Activated T-helper 1 cell treated with anti-CD3 and anti-CD28 coated beads, Interleukin-2, amount 50 U/mL, for 16 hours (primary cell): ENCODE data around the gene ACAD11.

Source experiments
- DNase-seq, 2 donors: peaks; one replicate each; pipeline ENCODE4 v3.0.0-alpha.2; 2020; ENCODE audit warnings: low read depth in 1 of 2, low spot score in 1 of 2

ACAD11 gene, protein sequence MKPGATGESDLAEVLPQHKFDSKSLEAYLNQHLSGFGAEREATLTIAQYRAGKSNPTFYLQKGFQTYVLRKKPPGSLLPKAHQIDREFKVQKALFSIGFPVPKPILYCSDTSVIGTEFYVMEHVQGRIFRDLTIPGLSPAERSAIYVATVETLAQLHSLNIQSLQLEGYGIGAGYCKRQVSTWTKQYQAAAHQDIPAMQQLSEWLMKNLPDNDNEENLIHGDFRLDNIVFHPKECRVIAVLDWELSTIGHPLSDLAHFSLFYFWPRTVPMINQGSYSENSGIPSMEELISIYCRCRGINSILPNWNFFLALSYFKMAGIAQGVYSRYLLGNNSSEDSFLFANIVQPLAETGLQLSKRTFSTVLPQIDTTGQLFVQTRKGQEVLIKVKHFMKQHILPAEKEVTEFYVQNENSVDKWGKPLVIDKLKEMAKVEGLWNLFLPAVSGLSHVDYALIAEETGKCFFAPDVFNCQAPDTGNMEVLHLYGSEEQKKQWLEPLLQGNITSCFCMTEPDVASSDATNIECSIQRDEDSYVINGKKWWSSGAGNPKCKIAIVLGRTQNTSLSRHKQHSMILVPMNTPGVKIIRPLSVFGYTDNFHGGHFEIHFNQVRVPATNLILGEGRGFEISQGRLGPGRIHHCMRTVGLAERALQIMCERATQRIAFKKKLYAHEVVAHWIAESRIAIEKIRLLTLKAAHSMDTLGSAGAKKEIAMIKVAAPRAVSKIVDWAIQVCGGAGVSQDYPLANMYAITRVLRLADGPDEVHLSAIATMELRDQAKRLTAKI

DNA sequence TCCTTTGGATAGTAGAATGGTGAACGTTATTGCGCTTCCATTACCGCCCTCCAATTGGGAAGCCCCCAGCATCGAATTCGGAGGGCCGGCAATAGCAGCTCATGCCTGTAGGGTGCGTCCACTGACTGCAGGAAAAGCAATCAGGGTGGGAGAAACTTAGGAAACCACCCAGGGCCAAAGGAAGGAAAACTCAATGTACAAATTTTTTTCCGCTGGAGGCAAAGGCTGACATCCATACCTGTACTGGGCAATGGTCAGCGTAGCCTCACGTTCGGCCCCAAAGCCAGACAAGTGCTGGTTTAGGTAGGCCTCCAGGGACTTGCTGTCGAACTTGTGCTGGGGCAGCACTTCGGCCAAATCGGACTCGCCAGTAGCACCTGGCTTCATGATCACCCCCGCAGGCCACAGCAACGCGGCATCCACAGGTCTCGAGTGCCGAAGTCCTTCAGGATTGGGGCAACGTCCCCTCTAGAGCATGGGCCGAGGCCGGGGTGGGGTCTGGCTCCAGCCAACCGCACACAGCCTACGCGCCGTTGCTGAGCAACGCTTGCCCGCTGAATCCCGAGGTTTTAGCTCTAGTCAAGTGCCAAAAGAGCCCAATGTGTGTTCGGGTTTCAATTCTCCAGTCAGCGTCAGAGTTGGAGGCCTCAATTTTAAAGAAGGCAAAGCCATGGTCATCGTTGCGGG, at the start of gene ACAD11:
Gene ACAD11, minus strand, starts transcription at position 445 of the 687 bp plus-strand sequence. Its CDS starts 58 bp downstream, at position 387.
- peak in 1 of 2 donors; percentile 5 for DNase-seq

DNA sequence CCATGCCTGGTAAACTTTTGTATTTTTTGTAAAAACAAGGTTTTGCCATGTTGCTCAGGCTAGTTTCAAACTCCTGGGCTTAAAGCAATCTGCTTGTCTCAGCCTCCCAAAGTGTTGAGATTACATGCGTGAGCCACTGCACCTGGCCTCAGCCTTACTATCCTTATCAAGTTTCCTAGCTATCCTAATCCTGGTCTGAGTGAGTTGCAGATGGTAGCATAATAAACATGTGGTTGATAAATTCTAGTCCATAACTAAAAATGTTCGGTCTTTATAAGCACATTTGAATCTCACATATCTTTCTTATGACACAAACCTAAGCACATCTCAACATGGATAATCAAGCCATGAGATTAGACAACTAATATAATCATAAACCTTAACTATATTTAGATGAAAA, 44.1 kb upstream of the ACAD11 start:
- DNase-seq: no peak

DNA sequence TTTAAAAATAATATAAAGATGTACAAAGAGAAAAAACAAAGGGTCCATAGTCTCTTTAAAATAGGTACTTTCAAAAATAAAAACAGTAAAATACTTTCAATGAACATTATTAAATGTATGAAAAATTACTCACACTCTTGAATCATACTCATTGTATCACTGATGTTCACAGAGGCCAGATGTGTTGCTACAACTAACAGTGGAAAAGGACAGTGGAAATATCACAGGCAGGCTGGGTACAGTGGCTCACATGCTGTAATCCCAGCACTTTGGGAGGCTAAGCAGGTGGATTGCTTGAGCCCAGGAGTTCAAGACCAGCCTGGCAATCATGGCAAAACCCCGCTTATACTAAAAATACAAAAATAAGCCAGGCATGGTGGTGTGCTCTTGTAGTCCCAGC, 35.8 kb upstream of the ACAD11 start:
- no peak for DNase-seq

DNA sequence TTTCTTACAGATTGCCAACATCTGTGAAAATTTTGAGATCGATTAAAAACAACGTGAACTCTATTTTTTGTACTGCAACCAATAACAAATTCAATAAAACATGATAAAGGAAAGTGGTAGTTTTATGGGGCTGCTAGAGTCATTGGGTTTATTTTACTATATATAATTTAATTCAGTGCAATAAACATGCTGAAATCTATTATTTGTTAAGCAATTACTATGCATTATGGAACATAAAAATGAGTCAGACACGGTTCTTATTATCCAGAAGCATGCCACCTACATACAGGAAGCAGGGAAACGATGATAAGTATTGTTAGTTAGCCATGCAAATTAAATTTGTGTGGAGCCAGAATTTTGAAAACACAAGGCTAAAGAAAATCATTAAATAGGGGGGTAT, 35.4 kb upstream of the ACAD11 start:
- no peak for DNase-seq

DNA sequence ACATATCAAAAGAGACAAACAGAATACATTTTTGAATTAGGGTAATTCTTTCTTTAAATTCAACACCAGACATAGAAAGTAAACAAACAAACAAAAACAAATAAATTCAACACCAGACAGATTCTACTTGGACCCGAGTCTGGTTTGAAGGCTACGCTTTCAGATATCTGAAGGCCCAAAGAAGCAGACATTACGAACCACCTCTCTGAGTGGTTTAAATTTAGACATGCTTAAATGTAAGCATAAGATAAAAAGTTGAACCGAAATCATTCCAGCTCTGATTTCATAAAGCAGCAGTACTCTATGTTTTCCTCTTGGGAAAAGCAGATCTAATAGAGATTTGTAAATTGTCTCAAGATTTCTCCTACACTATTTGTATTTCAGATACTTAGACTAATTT, 30.4 kb upstream of the ACAD11 start:
- no peak for DNase-seq

DNA sequence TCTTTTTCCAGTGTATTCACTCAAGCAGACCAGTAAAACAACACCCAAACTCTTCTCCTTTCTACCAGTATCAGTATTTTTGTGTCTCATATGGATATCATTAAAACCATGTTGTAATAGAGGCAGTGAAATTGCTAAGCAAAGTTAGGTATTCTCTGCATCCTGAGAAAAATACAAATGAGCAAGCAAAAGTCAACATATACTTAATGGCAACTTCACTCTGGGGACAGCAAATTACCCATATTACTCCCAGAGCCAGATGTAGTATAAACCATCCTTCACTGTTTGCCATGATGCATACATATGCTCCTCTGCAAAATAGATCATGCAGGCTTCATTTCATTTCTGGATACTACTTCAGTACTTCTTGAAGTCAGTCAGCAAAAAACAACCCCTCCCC, 22.6 kb upstream of the ACAD11 start:
- no peak for DNase-seq

DNA sequence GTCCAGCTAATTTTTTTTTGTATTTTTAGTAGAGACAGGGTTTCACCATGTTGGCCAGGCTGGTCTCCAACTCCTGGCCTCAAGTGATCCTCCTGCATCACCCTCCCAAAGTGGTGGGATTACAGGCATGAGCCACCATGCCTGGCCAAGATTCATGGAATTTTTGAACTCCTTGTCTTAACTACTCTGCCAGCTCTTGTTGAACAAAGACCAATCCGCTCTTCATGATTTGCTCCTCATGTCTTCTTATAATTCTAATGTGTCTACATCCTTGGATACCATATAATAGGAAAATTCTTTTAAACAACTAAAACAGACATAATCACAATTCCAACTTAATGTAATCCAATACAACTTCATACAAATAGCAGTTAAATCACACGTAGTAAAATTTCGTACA, 21.8 kb upstream of the ACAD11 start:
- no peak for DNase-seq

DNA sequence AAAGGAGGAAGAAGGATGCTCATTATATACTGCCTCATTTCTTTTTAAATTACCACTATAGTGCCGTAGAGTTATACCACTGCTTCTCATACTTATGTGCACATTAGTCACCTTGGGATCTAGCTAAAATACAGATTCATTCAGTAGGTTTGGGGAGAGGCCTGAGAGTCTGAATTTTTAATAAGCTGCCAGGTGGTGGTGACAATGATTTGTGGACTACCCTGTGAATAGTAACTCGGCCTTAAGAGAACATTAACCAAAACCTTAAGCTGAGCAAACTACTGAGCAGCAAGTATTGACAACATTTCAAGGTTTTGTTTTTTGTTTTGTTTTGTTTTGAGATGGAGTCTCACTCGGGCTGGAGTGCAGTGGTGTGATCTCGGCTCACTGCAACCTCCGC, 20.3 kb upstream of the ACAD11 start:
- DNase-seq: no peak

DNA sequence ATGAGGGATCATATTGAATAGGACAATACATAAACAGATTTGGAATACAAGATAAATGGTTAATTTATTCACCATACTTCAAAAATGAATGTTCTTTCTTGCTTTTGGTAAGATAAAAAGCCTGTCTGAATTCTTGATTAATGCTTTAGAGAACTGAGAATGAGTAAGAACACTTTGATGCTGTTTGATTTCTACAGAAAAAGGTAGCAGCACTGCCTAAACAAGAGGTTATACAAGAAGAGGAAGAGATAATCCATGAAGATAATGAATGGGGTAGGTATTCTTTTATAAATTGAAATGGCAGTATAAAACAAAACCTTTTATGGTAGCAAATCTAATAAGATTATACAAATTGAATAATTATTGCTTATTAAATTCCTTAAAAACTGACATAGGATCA, 15.8 kb upstream of the ACAD11 start:
- no peak for DNase-seq

DNA sequence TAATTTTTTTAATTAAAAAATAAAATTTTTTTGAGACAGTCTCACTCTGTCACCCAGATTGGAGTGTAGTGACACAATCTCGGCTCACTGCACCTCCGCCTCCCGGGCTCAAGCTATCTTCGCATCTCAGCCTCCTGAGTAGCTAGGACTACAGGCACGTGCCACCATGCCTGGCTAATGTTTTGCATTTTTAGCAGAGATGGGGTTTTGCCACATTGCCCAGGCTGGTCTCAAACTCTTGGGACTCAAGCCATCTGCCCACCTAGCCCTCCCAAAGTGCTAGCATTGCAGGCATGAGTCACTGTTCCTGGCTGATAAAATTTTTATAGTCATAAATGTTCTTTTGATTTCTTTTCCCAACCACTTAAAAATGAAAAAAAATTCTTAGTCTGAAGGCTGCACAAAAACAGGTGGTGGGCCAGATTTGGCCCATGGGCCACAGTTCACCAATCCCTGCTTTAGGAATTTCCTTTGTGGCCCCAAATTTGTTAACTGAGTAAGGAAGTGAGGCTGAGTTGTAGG, 9.7 kb upstream of the ACAD11 start:
- DNase-seq: no peak

DNA sequence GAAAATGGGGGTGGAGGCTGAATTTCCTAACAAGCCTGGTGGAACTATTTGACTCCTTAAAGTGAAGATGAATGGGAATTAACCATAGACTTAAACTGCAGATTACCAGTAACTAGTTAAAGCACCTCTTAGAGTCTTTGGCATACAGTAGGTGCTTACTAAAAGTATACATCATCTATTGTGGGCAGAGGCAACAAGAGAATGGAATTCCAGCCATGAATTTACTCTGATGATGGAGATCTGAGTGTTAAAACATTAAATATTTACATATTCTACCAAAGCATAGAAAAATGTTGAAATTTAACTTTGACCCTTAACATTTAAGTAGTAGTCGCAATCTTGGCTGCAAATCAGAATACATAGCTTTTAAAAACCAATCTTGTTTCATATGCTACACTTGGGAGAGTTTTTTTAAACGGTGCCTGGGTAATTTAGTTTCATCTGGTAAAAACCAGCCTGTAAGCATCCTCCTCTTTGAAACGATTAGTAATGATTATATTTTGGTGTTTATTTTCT, 5.7 kb upstream of the ACAD11 start:
- DNase-seq: no peak

DNA sequence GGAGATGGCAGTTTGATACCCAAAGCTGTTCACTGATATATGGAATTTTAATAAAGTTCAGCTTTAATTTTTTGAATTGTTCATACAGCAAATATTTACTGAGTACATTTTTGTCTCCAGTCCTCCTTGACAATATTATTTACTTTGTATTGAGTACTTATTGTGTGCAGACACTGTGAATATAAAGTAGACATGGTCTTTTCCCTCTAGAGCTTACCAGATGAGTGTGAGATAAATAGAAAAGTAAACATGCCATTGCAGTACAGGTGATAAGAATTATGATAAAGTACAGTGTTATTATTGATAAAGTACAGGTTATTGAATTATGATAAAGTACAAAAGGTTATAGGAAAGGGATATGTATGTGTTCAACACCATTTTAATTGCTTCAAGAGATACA, 2.6 kb upstream of the ACAD11 start:
- no peak for DNase-seq

DNA sequence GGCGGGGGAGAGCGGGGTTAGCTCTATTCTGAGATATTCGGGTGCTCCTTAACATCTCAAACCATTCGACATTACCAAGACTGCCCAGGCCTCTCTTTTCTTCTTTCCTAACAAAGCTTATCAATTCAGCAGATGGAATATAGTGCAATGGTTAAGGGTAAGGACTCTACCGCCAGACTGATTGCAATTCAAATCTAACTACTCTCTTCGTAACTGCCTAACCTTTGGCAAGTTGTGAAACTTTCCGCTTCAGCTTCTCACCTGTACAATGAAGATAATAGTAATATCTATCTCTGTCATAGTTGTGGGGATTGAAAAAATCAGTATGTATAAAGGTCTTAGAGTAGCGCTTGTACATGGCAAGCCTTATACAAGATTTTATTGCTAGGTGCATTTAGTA, 1.5 kb upstream of the ACAD11 start:
- no peak for DNase-seq

DNA sequence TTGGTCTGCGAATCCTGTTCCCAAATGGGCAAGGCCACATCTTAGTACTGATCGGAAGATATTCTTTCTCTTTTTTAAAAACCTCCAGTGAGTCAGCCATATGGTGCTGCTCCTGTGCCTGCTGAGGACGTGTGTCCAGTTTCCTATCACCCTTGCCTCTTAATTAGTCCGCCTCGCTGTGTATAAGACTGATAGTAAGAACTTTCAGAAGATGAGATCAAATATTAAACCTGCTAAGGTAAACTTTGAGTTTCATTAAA, 1.1 kb upstream of the ACAD11 start:
- no peak for DNase-seq

DNA sequence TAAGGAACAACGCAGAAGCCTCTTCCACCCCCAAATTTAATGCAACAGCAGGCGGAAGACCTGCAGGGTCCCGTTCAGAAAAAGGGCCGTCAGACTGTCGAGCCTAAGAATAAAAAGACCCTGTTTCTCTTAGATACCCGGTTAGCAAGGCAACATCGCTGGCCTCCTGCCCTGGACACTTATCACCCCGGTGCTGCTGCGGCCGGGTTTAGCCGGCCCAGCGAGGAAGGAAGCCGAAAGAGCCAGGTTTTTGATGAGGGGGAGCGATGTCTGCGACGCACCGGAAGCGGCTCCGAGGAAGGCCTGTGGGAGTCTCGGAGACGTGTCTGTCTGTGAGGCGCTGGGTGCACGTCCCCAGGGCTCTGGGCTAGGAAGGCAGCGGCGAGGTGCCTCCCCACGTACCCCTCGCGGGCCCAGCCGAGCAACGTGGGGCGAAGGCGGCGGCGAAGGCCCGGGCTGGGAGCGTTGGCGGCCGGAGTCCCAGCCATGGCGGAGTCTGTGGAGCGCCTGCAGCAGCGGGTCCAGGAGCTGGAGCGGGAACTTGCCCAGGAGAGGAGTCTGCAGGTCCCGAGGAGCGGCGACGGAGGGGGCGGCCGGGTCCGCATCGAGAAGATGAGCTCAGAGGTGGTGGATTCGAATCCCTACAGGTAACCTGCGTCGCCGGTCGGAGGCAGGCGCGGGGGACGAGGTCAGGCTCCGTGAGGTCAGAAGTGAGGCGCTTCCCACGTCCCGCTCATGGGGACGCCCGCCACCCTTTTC, 622 bp upstream of the ACAD11 start, which contains the start of gene UBA5:
Gene UBA5, plus strand, starts transcription at position 278 of the 759 bp plus-strand sequence. Its CDS starts 209 bp downstream, at position 487.
- peak; percentile 46 to 57 for DNase-seq

DNA sequence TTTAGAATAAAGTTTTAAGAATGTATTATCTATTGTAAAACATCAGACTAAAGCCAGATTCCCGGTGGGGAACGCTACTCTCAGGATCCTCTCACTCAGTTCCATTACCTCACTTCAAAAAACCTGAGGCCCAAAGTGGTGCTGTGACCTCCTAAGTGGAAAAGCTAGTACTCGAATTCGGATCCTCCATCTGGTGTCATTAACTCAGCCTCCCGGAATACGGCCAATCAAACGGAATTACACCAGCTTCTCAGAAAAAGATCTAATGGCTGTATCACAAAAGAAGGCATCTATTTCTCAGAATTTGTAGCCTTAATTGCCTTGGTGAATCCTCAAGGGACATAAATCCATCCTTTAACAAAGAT, 627 bp downstream of the ACAD11 start:
- no peak for DNase-seq

DNA sequence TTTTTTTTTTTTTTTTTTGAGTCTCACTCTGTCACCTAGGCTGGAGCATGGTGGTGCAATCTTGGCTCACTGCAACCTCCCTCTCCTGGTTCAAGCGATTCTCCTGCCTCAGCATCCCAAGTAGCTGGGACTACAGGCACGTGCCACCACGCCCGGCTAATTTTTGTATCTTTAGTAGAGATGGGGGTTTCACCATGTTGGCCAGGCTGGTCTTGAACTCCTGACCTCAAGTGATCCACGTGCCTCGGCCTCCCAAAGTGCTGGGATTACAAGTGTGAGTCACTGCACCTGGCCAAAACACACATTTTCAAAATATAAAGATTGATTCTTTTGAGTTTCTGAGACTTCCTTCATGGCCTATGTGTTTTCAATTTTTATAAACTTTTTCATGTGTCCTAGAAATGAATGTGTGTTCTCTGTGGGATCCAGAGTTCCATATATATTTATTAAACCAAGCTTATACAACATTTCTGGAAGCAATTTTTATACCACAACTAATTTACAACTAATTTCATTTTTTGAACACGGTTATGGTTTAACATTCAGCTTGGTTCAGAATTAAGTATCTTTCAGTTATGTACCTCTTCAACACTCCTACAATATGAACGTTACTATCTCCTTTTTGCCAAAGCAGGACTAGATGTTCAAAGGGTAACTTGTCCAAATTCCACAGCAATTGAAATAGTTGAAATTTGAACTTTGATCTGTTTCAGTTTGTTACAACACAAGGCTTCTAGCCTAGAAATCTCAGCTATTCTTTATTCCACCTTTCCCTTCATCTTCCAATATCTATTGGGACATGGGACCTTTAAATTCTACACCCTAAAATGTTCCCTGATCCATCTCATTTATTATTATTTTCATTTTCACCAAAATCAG, 1.5 kb downstream of the ACAD11 start:
- DNase-seq: no peak

DNA sequence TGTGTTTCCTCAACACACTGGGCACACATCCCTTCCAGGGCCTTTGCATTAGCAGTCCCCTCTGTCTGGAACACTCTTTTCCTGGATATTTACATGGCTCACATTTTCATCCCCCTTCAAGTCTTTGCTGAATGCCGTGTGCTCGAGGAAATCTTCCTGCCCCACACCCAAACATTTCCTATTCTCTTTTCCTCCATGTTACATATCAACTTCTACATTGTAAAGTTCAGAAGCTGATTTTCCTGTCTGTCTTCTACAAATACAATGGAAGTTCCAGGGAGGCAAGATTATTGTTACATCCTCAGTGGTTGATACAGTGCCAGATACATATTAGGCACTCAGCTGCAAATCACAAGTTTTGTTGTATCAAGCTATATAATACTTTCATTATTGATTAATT, 4.1 kb downstream of the ACAD11 start:
- DNase-seq: no peak

DNA sequence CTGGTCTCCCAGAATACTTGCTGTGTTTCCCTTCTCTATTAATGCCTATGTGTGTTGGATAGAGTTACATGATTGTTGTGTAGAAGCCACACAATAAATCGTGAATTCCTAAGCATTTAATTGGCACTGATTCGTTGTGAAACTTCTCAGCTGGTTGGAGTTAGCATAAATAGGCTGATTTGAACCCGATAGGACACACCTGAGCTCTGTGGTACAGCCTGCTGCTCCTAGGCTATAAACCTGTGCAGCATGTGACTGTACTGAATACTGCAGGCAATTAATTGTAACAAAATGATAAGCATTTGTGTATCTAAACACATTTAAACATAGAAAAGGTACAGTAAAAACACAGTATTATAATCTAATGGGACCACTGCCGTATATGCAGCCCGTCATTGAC, 4.9 kb downstream of the ACAD11 start:
- DNase-seq: no peak

DNA sequence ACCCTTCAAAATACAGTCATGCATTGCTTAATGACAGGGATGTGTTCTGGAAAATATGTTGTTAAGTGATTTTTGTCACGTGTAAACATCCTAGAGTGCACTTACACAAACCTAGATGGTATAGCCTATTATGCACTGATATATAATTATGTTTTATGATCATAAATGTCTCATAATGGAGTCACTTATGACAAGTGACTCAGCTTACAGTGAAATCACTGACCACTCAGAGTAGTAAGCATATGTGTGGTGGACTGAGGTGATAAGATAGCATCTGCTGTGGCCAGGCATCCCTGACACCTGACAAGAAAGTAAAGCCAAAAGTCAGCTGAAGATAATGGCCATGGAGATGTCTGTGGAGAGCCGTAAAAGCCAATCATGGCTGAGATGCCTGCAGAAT, 5.4 kb downstream of the ACAD11 start:
- DNase-seq: no peak
